HG02623 (cell line): ENCODE measurements around the gene CRYL1.

ENCODE experiments used
- ATAC-seq: cut with Tn5 transposase; IDR thresholded peaks from one replicate; pipeline ENCODE4 v1.9.1; 2021; ENCODE audit warnings: moderate library complexity; ENCODE audit not compliant: unreplicated experiment

The CRYL1 gene

DNA sequence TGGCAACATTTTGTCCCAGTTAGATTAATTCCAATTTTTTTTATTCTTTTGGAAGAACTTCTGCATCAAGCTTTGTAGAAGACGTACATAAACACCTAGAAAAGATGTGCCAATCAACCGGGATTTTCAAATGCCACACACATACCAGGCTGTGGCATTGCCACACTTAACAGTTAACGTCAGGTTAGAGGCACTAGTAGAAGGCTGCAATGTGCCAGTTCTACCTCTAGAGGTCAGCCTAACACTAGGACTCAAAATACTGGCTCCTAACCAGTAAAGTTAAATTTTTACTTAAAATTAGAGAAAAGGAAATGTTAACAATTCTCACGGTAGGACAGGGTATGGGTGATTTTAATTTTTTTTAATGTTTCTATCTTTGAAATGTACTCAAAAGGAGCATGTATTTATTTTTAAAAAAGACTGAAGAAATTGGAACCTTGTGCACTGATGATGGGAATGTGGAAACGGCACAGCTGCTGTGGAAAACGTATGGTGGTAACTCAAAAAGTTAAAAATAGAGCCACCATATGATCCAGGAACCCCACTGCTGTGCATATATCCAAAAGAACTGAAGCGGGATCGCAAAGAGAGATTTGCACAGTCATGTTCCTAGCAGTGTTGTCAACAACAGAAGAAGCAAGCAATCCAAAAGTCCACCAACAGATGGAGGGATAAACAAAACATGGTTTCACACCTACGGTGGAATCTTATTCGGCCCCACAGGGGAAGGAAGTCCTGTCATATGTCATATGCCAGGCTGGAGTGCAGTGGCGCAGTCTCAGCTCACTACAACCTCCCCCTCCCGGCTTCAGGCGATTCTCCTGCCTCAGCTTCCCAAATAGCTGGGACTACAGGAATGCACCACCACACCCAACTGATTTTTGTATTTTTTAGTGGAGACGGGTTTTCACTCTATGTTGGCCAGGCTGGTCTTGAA lies 30.3 kb downstream of the CRYL1 start:
- peak; percentile 52 for ATAC-seq

DNA sequence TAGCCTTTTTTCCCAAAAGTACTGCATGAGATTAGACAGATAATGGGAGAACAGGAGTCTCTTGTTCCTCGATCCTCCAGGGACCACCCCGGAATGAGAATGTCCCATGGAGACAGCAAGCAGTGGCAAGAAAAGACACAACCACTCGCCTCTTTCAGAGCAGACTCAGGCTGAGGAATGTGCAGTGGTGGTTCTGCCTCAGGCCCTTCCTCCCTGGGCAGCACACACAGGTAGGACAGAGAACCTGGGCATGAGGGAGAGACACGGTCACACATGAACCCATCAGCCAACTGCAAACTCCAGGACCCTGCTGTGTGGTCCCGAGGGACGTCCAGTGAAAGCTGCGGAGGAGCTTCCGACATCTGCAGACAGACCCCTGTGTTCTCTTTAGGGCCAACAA lies 31.0 kb downstream of the CRYL1 start:
- no peak for ATAC-seq

DNA sequence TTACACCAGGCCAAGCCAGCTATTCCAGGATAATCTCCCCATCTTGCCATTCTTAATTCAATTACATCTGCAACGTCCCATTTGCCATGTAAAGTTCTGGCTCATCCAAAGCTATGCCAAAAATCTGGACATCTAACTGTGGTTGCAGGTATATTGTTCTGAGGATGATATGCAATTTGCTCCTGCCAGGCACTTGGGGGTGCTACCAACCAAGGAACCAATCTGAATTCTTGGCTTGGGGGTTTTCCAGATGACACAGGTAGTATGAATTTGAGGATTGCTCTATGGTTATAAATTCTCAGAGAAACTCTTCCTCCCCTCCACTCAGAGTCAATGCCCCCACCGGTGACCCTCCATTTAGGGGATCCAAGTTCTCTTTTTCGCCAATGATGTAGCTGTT lies 33.0 kb downstream of the CRYL1 start:
- no peak for ATAC-seq

DNA sequence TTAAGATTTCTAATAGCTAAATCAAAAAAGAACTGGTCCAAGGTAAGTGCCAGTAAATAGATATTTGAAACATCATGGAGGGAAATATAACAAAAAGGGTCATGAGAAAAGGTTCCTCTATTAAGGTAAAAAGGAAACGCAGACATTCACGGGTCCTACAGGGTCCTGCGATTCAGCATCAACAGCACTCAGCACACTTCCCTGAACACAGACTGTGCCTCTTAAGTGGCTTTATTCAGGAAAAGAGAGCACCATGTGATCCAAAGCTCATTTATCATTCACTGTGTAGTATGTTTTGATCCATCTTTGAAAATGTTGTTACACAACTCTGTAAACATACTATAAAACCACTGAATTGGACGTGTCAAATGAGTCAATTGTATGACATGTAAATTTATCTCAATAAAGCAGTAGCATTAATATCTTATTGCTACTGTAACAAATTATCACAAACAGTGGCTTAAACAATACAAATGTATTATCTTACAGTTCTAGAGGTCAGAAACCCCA lies 33.7 kb downstream of the CRYL1 start:
- ATAC-seq = no peak

DNA sequence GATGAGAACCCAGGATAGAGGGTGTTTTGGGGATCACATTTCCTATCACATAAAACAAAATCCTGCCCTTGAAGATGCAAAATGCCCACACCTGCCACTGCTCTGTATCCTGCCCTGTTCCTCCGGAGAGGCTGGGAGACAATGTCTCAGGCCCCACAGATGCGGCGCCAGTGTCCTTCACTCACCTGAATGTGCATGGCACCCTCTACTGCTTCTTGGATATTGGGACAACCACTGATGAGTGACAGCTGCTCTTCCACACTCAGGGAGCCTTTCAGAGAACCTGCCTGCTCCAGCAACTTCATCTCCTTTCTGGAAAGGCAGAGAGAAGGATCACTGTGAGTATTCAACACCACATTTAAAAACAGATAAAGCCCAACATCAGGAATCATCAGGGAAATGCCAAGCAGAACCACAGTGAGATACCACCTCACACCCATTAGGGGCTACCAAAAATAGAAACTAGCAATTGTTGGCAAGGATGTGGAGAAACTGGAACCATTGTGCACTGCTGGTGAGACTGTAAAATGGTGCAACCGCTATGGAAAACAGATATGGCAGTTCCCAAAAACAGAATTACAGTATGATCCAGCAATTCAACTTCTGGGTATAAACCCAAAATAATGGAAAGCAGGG lies 36.4 kb downstream of the CRYL1 start:
- no peak for ATAC-seq

DNA sequence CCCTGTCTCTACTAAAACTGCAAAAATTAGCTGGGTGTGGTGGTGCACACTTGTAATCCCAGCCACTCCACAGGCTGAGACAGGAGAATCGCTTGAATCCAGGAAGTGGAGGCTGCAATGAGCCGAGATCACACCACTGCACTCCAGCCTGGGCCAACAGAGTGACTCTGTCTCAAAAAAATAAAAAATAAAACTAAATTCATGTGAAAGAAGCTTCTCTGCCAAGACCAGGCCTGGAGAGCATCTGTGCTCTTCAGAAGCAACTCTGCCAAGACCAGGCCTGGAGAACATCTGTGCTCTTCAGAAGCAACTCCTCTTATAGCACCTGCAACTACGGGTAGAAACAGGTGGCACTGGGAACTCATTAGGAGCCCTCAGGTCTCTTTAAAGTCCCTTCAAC lies 37.7 kb downstream of the CRYL1 start:
- no peak for ATAC-seq

DNA sequence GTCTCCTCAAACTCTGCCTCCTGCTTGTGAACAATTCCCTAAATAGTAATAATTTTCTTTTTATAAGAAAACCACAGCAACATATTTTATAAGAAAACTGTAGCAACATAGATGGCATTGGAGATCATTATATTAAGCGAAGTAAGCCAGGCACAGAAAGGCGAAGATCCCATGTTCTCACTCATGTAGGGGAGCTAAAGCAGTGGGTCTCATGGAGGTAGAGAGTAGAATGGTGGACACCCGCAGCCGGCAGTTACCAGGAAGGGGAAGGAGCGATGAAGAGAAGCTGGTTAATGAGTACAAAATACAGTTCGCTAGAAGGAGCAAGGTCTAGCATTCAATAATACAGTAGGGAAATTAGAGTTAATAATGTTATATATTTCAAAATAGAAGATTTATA lies 42.9 kb downstream of the CRYL1 start:
- ATAC-seq = no peak

DNA sequence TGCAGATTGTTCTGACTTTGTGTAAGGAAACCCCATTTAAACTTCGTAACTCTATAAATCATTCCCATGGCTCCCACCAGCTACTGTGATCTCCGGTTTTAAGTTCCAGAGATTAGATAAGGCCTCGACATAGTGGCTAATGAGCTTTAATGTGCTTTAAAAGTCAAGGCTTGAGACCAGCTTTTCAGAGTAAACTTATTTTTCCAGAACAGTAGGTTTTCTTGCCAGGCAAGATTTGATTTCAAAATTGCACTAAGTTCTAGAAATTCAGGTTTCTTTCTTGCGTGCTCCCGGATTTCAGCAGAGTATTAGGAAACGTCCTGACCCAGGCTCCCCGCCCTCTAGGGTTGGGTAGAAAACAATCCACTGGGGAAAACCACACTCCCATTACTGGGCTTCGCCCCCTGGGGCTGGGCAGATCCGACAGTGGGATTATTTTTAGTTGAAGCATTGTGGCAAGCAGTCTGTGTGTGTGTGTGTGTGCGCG lies 43.3 kb downstream of the CRYL1 start:
- ATAC-seq = no peak

DNA sequence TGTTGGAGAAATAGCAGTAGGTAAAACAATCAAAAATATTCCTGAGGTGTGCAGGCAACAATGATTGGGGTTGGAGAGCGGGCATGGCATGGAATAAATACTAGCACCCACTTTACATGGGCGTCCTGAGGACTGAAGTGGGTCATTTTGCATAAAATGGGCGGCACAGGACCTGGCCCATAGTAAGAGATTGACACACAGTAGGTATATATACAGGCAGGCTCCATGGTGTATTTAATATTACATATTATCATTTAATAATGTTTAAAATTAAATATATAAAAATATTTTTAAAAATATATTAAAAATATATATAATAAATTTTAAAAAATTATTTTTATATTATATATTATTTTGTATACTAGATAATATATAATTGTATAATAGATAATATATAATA lies 48.3 kb downstream of the CRYL1 start:
- ATAC-seq = no peak

DNA sequence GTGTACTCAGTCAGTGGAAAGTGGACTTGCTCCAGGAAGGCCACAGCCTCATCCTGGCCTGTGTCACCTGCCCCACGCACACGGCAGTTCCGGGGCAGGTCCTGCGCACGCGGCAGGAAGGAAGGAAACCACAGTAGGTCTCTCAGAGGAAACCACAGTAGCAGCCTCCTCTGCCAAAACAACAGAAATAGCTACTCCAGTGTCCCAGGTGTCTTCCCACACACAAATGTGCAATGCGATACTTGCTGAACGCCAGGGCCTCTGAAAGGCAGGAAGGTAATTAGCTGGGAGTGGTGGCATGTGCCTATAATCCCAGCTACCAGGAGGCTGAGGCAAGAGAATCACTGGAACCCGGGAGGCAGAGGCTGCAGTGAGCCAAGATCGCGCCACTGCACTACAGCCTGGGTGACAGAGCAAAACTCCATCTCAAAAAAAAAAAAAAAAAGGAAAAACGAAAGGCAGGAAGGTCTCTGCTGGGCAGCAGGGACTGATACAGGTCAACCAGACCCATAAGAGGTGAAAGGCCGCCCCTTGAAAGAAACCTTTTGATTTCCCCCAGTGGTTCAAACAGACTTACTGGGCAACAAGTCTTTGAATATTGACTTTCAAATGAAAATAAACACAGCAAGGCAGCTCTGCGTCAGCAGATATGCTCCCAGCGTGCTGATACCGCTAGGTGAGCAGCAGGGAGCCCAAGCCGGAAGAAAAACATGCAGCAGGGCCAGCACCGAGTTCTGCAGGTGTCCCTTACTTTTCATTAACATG lies 49.5 kb downstream of the CRYL1 start:
- peak; percentile 95 for ATAC-seq

DNA sequence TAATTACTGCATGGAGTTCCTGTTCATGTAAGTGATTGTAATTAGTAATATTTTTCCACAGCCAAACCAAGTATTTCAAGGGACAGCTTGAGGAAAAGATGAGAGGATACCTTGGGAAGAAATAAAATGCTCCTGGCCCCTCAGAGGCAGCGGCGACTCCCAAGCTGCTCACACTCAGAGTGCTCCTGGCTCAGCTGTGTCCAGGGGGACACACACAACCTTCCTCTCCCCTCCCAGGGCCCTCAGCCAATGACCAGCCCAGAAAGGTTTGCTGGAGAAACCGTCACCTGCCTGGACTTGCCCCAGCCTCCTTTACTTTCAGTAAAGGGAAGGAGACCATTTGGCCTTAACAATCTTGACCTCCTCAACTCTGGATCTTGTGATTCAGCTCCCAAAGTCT lies 51.1 kb downstream of the CRYL1 start:
- no peak for ATAC-seq

DNA sequence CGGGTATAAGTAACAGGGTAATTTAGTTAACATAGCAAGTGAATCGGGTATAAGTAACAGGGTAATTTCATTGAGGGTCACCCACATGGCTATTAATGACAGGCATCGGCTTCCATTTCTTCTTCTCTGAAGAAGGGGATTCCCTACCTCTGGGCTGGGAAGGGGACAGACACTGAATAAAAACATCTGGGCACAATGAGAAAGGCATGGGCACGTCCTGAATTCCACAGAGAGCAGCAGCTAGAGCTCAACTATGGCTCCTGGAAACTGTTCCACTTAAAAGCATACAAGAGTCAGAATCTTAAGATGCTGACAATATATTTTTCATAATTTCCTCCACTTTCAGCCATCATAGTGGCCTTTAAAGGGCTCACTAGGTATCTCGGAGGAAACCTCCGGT lies 51.8 kb downstream of the CRYL1 start:
- no peak for ATAC-seq

DNA sequence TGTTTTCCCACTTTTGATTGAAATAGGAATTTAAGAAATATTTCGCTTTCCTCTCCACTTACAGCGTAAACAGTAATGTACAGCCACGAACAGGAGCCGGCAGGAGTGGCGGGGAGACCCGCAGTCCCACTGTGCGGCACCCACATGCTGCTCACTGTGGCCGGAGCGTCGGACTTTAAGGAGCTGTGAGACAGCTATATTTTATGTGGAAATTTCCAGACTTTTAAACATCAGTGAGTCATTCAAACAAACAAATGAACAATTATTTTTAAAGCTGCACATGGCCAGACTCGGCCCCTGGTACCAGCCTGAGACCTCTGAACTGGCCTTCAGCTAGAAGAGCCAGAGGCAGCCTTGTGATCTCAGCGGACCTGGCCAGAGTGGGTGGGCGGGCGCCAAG lies 52.5 kb downstream of the CRYL1 start:
- ATAC-seq = no peak

DNA sequence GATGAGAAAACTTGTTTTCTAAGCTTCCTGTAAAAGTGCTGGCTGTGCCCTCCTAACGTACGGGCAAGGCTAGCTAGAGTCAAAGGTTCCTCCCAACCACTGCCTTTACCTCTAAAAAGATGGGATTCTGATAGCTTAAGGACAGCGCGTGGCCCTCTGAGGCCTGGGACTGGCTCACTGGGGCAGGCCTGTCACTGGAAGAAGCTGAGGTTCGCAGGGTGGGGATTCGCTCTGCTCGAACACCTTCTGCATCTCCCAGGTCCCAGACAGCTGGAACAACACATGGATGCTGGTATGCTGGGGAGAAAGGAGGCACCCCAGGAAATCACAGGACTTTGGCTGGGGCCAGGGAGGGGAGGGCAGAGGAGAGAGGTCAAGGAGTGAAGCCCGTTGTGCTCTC lies 53.1 kb downstream of the CRYL1 start:
- ATAC-seq = no peak

DNA sequence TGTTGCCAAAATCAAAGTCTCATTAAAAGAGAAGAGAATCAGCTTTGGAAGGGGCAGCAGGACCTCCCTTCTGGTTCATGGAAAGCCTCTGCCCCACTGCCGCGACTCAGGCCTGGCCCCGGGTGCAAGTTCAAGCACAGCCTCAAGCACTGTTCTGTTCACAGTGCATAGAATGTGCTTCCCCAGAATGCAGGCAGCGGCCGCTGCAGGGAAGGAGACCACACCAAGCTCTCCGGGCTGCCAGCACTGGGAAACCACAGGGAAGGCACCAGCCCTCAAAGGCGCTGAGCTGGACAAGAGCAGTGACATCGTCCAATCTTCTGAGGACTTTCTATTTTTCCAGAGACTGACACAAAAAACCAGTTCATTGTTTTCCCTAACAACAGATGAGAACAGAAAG lies 55.5 kb downstream of the CRYL1 start:
- ATAC-seq = no peak

DNA sequence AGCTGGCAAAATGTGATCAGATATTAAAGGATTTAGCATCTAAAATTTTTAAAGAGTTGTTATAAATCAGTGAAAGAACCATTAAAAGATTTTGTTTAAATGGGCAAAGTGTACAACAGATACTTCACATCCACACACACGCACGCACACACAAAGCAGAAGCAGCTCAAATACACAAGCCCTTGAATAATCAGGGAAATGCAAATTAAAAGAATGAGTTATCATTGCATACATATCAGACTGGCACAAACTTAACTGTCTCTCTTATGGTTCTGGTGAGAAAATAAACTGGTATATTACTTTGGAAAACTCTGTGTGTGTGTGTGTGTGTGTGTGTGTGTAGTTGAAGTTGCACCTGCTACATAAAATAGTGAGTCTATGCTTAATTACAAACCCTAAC lies 59.3 kb downstream of the CRYL1 start:
- no peak for ATAC-seq

DNA sequence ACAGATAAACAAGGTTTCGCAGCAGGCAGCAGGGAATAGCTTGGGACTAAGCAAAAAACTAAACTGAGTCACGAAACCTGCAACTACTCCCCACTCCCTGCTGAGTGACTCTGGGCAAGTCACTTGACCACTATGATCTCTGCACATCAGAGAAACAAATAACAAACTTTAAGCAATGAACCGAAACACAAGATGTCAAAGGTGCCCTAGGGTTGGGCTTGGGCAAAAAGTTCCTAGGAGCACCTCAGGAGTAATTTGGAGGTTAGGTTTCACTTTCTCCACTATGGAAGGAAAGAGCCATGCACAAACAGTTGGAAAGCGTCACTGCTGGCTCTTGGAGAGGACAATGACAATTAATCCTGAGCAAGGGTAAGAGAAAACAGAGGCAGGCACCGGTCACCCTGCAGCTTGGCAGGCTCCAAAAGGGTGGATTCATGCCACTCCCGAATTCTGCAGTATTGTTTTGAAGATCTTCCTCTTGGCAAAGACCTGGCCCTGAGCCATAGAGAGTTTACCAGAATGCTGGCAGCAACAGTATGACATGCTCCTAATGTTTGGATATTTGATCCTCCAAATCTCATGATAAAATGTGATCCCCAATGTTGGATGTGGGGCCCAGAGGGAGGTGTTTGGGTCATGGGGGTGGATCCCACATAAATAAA lies 60.3 kb downstream of the CRYL1 start:
- no peak for ATAC-seq

DNA sequence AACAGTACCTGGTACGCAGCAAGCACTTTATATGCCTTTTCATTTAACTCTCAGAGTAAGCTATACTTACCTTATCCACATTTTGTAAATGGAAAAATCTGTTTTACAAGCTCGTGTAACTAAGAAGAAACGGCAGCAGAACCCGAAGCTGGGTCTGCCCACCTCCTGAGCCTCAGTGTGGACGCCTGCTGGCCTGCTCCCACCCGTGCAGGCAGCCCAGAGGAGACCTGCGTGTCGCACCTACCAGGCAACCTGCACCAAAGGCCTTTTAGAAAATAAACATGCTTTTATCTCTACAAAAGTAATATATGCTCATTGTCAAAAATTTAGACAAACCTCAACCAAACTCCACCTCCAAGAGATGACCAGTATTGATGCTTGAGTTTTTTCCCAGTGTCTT lies 62.7 kb downstream of the CRYL1 start:
- no peak for ATAC-seq

DNA sequence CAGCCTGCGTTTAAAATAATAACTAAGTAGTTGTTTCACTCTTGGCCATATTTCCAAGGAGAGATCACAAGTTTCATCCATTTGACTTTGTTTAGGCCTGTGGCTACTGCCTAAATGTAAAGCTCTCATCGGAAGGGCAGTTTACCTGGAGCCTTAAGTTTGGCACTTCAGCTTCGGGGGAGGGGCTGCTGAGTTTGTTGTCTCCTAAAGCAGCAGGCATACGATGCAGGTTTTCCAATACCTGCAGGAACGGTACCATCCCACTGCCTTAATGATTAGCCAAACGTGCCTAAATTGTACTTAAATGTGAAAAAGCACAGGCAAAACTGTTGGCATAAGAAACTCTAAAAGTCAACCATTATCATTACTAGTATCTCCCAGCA lies 63.1 kb downstream of the CRYL1 start:
- ATAC-seq = no peak

DNA sequence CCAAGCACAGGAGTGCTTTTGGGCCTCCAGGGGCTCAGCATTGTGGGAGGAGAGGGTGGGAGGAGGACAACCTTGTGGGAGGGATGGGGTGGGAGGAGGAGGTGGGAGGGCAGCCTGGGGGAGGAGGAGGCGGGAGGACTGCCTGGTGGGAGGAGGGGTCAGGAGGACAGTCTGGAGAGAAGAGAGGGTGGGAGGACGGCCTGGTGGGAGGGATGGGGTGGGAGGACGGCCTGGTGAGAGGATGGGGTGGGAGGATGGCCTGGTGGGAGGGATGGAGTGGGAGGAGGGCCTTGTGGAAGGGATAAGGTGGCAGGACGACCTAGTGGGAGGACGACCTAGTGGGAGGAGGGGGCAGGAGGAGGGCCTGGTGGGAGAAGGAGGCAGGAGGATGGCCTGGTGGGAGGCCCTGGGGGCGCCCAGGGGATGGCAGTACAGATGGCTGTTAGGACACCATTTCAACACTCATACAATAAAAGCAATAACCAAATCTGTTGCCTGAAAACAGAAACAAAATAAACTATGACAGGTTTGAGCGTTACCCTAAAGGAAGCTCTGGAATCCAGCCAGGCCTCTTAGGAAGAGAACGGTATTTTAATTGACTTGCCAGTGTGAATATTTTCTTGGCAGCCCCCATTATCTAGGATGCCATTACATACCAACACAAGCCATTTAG lies 63.7 kb downstream of the CRYL1 start:
- ATAC-seq = no peak
